ENCODE measurements around the gene MARCHF3. TPM values are rescaled to one million over a fixed set of nuclear protein-coding genes. Genes with fewer than 3 reads are reported as not detected.

Gene MARCHF3
- total and polyA plus RNA-seq, 2 of the 13 experiments (the other 11 are each of a cell fraction or from before 2014, with no cell fraction given) = 4.8 to 11.9 TPM

DNA sequence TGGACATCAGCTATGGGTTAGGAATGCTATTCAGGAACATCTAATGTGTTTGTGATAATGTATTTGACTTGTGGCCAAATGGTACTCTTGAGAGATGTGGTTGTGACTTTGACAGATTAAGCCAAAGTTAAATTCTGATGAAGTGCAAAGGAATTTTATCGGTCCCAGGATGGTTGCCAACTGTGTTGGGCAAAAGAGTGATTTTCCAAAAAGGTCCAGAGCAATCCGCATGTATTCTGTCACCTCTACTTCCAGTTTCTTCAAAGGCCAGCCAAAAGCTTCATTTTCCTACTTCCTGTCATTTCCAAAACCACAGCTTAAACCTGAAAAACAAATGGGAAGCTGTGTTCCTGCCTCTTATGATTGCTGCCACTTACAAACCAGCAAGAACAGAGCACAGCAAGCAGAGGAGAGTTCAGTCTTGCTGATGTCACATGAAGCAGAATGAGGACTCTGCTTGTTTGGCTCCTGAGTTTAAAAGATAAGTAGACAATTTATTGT lies 59.8 kb downstream of the MARCHF3 start:
- intact Hi-C loops (cut with micrococcal nuclease; ENCODE audit: unreplicated experiment) = loop anchor here (5.0 kb wide), 1 partner anchor 57 kb away; no protein-coding TSS in a partner anchor
- Histone ChIP-seq H3K9me3 (ENCODE audit: low read length) (no peaks in the 10 kb centered on the region), H3K4me2 (ENCODE audit: low read depth, low read length) (no peak overlapping the region), H2AFZ (ENCODE audit: low read length) (no peak overlapping the region), H3K27ac (ENCODE audit: extremely low read length, insufficient read depth, low read length) (no peak overlapping the region), H3K27me3 (ENCODE audit: control insufficient read depth in 1 of 2, insufficient read depth in 2 of 2, low read length in 2 of 2) (no peaks in the 10 kb centered on the region), H3K79me2 (ENCODE audit: insufficient read depth, low read length) (no peaks in the 10 kb centered on the region), H3K36me3 (replicated peaks in 1 of 2; ENCODE audit: control insufficient read depth in 1 of 2, insufficient read depth in 2 of 2, low read length in 2 of 2) (no peaks in the 10 kb centered on the region), H3K4me3 (replicated peaks in 1 of 3; ENCODE audit: insufficient read depth in 1 of 3, low read depth in 2 of 3, low read length in 3 of 3) (no peak overlapping the region), H4K20me1 (ENCODE audit: insufficient read depth, low read length) (no peaks in the 10 kb centered on the region), H3K4me1 (ENCODE audit: insufficient read depth, low read length) (peaks cover 22% of the 10 kb centered on the region), H3K9ac (ENCODE audit: insufficient read depth, low read depth, low read length) (no peak overlapping the region)
- in situ Hi-C loops (cut with HindIII; ENCODE audit: extremely low pct_ligation_motif_present, low pct_unique_long_range_greater_than_20kb) = no loop called here
- TF ChIP-seq, protein P1, sequence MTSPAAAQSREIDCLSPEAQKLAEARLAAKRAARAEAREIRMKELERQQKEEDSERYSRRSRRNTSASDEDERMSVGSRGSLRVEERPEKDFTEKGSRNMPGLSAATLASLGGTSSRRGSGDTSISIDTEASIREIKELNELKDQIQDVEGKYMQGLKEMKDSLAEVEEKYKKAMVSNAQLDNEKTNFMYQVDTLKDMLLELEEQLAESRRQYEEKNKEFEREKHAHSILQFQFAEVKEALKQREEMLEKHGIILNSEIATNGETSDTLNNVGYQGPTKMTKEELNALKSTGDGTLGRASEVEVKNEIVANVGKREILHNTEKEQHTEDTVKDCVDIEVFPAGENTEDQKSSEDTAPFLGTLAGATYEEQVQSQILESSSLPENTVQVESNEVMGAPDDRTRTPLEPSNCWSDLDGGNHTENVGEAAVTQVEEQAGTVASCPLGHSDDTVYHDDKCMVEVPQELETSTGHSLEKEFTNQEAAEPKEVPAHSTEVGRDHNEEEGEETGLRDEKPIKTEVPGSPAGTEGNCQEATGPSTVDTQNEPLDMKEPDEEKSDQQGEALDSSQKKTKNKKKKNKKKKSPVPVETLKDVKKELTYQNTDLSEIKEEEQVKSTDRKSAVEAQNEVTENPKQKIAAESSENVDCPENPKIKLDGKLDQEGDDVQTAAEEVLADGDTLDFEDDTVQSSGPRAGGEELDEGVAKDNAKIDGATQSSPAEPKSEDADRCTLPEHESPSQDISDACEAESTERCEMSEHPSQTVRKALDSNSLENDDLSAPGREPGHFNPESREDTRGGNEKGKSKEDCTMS (CRISPR knock-in tag; conservative IDR thresholded peaks at IDR 0.05) = no peak
- TF ChIP-seq, protein P2, sequence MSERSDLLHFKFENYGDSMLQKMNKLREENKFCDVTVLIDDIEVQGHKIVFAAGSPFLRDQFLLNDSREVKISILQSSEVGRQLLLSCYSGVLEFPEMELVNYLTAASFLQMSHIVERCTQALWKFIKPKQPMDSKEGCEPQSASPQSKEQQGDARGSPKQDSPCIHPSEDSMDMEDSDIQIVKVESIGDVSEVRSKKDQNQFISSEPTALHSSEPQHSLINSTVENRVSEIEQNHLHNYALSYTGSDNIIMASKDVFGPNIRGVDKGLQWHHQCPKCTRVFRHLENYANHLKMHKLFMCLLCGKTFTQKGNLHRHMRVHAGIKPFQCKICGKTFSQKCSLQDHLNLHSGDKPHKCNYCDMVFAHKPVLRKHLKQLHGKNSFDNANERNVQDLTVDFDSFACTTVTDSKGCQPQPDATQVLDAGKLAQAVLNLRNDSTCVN (CRISPR knock-in tag; IDR thresholded peaks at IDR 0.05; ENCODE audit: borderline replicate concordance) = no peak
- TF ChIP-seq ZKSCAN5 (CRISPR knock-in tag; IDR thresholded peaks at IDR 0.05) (no peak), ZNF343 (CRISPR knock-in tag; IDR thresholded peaks at IDR 0.05) (no peak), ZFY (CRISPR knock-in tag; IDR thresholded peaks at IDR 0.05) (no peak), GPN1 (CRISPR knock-in tag; IDR thresholded peaks at IDR 0.05; ENCODE audit: borderline replicate concordance) (no peak)
- TF ChIP-seq, protein P3, sequence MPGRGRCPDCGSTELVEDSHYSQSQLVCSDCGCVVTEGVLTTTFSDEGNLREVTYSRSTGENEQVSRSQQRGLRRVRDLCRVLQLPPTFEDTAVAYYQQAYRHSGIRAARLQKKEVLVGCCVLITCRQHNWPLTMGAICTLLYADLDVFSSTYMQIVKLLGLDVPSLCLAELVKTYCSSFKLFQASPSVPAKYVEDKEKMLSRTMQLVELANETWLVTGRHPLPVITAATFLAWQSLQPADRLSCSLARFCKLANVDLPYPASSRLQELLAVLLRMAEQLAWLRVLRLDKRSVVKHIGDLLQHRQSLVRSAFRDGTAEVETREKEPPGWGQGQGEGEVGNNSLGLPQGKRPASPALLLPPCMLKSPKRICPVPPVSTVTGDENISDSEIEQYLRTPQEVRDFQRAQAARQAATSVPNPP (CRISPR knock-in tag; IDR thresholded peaks at IDR 0.05) = no peak
- TF ChIP-seq, protein P4, sequence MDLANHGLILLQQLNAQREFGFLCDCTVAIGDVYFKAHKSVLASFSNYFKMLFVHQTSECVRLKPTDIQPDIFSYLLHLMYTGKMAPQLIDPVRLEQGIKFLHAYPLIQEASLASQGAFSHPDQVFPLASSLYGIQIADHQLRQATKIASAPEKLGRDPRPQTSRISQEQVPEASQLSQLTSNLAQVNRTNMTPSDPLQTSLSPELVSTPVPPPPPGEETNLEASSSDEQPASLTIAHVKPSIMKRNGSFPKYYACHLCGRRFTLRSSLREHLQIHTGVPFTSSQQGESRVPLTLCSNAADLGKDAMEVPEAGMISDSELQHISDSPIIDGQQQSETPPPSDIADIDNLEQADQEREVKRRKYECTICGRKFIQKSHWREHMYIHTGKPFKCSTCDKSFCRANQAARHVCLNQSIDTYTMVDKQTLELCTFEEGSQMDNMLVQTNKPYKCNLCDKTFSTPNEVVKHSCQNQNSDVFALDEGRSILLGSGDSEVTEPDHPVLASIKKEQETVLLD (CRISPR knock-in tag; IDR thresholded peaks at IDR 0.05; ENCODE audit: low read depth) = no peak
- 97% methylated on average over 2 of the region's 2 CpGs for WGBS (ENCODE audit: low lambda C conversion rate)
- FAIRE-seq = no peak
- ATAC-seq = no peak
- ChIA-PET CTCF (ENCODE audit: low intra/inter-chr PET ratio, low total read pairs) (no interaction called here), POLR2A (no interaction called here)
- no TSS peak for BruUV-seq (replicated peaks)
- DNase-seq (ENCODE audit: low spot score) = no peak
